Skin of body (tissue), 2 donors: ENCODE results near the gene ANKRD55. TPM values are rescaled to one million over a fixed set of nuclear protein-coding genes. Genes with fewer than 3 reads are reported as not detected.
"Not testable (repeated sequence)": the region's sequence is repeated elsewhere in the genome, so short reads cannot be mapped to it uniquely, and the experiment has no call there.

Experiments
- DNase-seq: peaks from one replicate; lab custom pipeline; 2025; lab: John Stamatoyannopoulos, UW
- total RNA-seq: library from RNA; depleted of rRNA; stranded (reverse); fragments of >200 nt; gene quantifications from one replicate; pipeline ENCODE4 v1.2.3, GENCODE V29; 2014

The ANKRD55 gene
- total RNA-seq, 1 donor from 2014 or later, result 0.30 TPM

DNA sequence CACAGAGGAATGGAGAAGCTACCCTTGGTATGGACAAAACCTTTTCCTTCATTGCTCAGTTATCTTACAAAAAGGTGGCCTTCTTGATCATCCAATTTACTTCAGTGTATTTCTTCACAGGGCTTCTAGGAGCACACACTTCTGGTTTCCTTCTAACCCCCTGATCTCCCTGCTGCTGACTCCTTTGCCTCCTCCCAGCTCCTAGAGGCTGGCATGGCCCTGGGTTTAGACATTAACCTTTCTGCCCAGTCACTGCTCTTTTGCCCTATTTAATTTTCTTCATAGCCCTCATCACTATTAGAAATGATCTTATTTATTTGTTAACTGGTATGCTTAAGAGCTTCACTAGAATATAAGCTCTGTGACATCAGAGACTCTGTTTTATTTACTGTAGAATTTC, 63.2 kb downstream of the ANKRD55 start:
- no peak for DNase-seq

DNA sequence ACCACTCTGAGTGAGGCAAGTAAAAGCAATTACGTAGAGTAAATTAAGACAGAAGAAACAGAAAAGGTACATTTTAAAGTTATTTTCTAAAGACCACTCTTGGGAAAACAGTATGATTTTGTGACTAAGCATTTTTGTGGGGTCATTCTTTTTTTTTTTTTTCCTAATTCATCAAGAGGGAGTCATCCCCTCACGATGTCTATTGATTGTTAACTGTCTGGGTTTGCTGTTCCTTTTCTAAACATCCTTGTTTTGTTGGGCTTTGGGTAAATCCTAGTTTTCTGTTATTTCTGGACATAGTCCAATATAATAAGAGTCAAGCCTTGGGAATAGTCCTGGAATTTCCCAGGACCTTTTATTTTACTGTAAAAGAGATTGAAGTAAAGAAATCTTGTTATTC, 63.8 kb downstream of the ANKRD55 start:
- no peak for DNase-seq

DNA sequence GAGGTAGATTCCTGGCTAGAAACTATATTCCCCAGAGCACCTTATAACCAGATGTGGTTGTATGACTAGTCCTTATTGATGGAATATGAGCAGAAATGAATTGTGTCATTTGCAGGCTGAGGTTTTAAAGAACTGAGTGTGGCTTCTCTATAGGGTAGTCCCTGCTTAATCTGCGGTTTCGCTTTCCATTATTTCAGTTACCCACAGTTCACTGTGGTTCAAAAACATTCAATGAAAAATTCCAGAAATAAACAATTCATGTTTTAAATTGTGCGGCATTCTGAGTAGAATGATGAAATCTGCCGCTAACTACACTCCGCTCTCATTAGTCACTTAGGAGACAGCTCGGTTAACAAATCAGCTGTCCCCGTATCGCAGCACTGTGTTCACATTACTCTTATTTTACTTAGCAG, 65.1 kb downstream of the ANKRD55 start:
- DNase-seq, result no peak

DNA sequence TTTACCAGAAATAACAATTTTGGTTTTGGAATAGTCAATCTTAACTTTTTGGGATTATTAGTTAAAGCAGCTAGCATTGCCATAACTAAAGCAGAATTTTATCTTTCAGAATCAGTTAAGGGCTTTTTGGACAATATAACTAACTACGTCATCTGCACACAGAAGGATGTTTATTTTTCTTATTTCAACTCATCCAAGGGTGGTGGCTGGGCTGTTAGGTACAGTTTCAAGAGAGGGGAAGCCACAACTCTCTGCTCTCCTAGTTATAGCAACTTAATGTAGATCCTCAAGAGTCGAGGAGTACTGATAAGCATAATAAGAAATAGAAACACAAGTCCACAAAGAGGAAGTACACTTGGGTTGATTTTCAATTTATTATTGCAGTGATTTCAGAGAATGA, 65.6 kb downstream of the ANKRD55 start:
- DNase-seq, result no peak

DNA sequence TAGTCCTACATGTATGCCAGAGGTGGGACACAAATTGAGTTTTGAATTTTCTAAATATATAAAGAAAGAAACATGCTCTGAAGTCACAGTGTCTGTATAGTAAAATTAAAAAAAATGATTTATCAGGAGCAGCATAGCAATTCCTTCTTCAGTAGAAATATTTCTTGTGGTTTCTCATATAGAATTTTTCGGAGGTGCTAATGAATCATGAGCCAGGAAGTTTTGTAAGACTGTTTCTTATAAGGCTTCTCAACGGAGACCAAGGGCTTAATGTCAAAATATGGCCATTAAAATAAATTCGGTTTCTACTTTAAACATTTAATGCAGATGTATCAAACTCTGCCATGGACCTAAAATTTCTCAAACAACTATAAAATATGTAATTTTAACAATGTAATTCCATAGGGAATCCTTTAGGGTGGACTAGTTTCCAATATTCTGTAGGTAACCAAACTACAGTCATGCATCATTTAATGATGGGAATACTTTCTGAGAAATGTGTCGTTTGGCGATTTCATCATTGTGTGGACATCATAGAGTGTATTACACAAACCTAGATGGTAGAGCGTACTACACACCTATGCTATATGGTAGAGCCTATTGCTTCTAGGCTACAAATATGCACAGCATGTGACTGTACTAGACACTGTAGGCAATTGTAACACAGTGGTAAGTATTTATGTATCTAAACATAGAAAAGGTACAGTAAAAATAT, 66.3 kb downstream of the ANKRD55 start:
- DNase-seq, result no peak

DNA sequence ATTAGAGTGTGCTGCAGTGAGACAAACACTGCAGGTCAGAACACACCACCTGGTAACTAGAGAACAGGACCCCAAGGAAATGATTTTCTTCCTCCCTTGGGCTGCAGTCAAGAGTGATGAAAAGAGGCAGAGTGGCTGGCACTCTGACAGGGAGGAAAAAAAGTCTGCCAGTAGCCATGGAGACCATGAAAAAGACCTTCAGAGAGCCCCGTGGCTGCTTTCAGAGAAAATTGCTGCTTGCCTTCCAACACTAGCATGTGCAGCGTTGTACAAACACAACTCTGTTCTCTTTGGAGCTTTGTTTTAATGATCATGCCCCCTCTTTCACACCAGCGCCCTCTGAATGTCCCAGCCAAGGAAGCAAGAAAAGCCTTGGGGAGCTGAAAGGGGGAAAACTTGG, 68.8 kb downstream of the ANKRD55 start:
- no peak for DNase-seq

DNA sequence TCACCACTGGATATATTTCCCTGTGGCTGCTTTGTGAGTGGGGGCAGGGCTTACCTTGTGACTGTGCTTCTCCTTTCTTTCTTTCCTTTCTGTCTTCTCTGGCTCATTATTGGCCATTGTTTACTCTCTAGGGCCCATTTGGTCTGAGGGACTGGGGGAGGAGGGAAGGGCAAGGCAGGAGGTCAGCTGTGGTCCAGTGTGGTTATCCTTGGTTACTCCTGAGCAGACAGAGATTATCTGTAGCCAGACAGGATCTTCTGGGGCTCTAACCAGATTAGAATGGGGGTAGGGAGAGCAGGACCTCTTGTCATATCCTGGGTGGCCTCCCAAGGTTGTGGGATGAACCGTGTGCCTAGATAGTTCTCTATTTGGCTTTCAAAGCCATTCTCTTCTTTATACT, 71.2 kb downstream of the ANKRD55 start:
- DNase-seq, result no peak

DNA sequence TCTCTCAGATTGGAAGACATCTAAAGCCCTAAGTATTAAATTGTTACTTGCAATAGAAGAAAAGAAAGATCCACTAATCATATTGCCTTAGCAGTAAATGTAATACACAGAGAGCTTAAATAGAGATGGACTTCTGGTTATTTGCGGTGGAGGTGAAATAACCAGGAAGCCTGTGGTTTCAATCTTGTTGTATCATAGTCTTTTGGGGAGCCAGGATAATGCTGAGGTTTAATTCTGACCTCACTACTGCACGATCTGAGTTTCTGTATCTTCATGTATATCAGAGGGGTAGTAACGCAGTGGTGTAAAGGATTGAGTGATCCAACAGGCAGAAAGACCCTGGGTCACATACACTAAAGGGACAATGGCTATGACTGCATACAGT, 71.7 kb downstream of the ANKRD55 start:
- no peak for DNase-seq

DNA sequence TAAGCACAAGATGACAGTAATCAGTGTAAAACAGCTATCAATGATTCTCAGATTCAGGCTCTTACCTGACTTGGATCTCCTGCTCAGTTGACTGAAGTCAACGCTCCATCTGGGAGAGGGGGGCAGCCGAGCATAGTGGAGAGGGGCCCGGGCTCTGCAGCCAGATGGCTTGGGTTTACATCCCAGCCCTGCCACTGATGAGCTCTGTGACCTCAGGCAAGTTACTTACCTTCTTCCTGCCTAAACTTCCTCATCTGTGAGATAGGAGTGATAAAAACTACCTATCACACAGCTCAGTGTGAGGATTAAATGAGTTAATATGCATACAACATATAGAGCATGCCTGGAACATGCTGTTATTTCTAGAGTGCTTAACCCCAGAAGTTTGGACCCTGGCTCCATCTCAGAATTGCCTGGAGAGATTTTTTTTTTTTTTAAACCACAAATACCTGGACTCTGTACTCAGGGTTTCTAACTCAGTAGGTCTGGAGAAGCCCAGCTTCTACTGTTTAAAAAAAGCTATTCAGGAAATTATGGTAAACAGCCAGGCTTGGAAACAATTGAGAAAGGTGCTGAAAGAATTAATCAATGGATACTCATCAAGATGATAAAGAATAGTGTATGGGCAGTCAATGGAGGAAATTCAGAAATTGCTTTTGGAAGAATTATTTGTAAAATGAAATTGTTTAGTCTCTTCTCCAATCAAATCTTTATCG, 72.2 kb downstream of the ANKRD55 start:
- DNase-seq, result no peak

DNA sequence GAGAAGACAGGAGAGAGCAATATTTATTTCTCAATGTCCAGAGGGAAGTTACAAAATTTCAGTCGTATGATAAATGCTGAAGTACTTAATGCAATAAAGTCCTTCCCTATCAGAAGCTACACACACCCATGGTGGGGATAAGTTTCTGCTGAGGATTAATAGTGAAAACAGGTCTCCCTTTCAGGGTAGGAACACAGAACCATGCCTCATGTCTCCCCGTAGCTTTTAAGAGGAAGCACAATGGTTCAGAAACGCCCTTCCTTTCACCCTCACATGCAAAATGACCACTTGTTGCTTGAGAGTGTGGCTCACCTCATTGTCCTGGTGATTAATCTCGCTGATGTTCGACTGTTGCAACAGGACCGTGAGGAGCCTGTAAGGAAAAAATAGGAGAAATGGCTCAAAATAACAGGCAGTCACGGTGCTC, 73.6 kb downstream of the ANKRD55 start:
- DNase-seq, result no peak

DNA sequence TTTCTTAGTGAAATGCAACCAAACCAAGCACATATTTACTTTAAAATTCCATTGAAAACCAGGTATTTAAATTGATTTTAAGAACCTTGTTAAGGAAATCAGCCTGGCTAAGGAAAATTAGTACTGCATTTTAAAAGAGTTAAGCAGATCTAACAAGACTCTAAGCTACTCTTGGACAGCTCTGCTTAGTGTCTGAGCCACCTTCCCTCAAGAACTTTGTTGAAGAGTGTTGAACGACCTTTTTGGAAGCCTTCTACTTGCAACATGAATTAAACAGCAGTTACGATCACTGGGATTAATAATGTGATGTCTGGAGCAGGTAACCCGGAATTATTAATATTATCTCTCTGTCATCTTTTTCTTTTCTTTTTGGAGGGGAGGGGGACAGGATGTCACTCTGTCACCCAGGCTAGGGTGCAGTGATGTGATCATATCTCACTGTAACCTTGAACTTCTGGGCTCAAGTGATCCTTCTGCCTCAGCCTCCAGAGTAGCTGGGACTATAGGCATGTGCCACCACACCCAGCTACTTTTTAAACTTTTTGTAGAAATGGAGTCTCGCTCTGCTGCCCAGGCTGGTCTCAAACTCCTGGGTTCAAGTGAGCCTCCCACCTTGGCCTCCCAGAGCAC, 74.7 kb downstream of the ANKRD55 start:
- no peak for DNase-seq

DNA sequence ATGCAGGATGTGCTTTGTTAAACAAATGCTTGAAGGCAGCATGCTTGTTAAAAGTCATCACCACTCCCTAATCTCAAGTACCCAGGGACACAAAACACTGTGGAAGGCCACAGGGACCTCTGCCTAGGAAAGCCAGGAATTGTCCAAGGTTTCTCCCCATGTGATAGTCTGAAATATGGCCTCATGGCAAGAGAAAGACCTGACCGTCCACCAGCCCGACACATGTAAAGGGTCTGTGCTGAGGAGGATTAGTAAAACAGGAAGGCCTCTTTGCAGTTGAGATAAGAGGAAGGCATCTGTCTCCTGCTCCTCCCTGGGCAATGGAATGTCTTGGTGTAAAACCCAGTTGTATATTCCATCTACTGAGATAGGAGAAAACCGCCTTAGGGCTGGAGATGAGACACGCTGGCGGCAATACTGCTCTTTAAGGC, 75.9 kb downstream of the ANKRD55 start:
- not testable (repeated sequence) for DNase-seq

DNA sequence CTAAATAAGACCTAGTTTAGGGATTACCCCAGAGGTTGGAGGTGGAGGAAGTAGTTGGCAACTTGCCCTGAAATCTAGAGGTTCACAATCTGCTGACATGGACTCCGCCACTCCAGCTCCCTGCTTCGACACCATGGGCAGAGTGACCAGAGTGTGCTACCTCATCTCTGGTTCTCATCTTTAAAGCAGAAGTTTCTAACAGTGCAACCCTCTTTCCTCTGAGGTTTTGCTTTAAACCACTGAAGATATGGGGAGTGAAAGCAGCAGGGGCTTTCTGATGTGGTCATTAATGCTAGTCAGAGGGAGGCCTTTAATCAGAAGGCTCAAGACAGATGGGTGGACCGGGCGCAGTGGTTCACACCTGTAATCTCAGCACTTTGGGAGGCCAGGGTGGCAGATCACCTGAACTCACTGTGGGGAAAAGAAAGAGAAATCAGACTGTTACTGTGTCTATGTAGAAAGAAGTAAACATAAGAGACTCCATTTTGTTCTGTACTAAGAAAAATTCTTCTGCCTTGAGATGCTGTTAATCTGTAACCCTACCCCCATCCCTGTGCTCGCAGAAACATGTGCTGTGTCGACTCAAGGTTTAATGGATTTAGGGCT, 76.4 kb downstream of the ANKRD55 start:
- DNase-seq, result not testable (repeated sequence)

DNA sequence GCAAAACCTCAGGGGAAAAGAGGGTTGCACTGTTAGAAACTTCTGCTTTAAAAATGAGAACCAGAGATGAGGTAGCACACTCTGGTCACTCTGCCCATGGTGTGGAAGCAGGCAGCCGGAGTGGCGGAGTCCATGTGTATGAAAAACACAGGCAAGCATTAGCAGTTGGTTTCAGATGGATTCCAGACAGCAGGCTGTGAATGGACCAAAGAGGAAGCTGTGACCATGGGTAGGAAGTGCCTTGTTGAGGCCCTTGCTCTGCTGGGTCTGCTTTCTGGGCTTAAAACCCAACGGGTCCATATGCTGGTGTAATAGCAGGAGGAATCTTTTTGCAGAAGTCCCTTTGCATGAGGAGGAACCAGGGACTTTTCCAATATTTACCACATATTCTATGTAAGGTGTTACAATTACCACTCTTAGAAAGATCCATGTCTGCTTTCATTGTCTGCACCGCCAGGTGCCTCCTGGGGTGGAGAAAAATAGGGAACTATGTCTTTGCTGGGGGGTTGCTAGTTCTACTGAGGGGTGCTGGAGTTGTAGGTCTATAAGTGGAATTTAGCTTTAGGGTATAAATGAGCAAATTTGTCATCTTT, 77.0 kb downstream of the ANKRD55 start:
- no peak for DNase-seq

DNA sequence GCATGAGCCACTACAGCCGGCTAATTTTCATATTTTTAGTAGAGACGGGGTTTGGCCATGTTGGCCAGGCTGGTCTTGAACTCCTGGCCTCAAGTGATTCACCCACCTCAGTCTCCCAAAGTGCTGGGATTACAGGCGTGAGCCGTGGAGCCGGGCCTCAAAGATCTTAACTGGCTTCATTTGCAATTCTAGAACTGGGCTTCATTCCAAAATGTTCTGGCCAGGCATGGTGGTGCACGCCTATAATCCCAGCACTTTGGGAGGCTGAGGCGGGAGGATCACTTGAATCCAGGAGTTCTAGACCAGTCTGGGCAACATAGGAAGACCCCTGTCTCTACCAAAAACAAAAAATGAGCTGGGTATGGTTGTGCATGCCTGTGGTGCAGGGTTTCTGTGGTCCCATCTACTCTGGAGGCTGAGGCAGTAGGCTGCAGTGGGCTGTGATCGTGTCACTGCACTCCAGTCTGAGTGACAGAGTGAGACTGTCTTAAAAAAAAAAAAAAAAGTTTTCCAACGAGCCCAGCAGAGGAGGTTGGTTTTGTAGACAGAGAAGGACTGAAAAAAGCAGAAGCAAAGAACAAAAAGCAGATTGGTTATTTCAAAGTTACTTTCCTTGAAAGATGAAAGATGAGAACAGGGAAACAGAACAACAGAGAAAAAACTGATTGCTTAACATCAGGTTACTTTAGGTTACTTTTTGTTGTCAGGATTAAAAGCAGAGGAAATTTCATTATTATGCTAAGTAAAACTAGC, 78.2 kb downstream of the ANKRD55 start:
- no peak for DNase-seq

DNA sequence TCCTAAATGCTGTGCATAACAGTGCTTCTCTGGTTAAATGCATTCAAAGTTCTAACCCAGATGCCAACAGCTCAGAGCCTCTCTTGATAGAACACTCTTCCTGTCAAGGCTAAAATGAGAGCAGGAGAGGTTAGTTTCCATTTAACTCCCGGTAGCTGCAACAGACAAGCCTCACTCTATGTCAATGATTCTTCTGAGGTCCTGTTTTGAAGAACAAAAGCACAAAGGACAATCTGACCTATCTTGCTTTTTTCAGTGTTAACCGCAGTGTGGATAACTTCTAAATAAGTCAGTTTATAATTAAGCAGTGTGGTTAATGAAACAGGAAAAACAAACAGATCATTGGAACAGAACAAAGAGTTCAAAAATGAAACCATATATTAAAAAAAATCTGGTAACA, 80.7 kb downstream of the ANKRD55 start:
- no peak for DNase-seq

DNA sequence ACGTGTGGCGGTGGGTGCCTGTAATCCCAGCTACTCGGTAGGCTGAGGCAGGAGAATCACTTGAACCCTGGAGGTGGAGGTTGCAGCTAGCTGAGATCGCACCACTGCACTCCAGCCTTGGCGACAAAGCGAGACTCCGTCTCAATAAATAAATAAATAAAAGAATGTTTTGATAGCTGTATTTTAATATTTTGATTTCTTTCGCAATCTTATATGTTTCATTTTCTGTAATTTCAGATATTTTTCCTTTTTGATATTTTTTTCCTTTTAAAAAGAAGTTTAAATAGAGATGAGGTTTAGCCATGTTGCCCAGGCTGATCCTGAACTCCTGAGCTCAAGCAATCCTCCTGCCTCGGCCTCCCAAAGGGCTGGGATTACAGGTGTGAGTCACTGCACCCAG, 82.4 kb downstream of the ANKRD55 start:
- not testable (repeated sequence) for DNase-seq

DNA sequence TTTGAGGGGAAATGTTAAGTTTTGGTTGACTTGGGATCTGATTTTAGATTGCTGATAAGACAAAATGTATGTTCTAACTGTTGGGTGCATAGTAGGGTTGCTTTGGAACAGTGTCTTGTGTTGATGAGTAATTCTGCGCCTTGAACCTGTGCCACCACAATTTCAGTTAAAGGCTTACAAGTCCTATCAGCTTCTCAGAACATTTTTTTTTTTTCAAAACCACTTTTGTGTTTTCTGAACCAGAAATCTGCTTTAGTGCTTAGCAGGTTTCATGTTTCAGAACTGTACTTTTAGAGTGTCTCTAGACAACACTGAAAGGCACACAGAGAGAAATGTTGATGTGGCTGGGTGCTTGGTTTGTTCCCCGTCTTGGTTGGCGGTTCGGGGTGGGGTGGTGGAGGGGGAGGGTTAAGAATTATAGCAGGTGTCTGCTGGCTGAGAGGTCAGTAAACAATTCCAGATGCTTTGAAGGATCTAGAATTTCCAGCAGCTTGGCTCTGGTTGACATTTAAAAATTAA, 84.6 kb downstream of the ANKRD55 start:
- no peak for DNase-seq

DNA sequence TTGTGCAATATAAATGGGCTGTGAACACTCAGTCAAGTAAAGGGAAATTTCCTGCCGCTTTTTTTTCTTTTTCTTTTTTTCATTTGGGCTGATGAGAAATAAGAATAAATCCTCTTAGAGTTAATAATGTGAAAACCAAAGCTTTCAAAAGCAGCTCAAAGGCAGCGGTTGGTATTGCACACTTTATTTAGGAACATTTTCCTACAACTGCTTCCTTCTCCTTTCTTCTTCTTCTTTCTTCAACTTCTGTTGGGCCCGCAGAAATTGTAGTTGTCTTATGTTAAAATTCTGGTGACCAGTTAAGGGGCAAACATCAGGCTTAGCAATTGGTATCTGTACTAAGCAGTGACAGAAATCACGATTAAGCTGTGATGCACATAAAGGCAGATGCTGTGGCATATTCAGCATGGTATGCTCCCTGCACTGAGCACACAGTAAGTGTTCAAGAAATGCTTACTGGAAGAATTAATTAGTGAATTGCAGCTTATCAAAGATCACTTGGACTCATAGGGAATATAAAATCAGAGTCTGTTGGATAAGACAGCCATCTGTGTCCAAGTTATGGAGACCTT, 85.4 kb downstream of the ANKRD55 start:
- DNase-seq, result no peak

DNA sequence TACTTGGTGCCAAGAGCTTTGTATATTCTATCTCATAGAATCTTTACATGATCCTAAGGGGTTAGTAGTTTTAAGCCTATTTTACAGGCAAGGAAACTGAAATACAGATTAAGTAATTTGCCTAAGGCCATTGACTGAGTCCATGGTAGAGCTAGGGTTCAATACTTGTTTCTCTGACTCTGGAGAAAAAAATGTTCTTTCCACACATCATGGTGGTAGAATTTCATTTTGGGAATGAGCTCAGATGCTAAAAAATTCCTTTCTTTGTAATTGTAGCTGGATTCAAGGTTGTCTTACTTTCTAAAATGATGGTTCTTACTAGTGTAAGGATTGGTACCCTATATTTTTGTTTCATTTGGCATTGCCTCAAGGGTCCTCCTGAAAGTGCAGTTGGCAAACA, 86.0 kb downstream of the ANKRD55 start:
- no peak for DNase-seq

DNA sequence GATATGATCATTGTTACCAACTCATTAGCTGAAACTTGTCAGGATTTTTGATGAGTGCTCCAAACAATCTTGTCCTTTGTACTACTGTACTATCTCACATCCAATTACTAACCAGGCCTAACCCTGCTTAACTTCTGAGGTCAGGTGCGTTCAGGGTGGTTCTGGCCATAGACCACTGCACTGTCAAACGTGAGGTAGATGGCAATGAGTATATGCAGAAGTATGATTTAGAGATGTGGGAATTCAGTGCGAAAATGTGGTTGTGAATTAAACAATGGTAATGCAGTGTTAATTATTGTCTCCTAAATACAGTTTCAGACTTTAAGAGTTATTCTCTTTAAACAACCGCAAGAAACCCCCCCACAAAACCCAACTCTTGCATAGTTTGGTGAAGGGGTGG, 86.5 kb downstream of the ANKRD55 start:
- DNase-seq, result no peak
